ENCODE measurements around the gene ISG20. TPM values are rescaled to one million over a fixed set of nuclear protein-coding genes. Genes with fewer than 3 reads are reported as not detected.

Gene ISG20
- total RNA-seq, 1 donor from 2014 or later = 15.9 TPM

GRCh38 chr15:88693191-88693590 lies 54.4 kb downstream of the ISG20 start:
- Mint-ChIP-seq H3K4me1 (ENCODE audit: low read depth, unreplicated experiment) (no peaks in the 10 kb centered on the region), H3K9me3 (ENCODE audit: unreplicated experiment) (peaks cover 22% of the 10 kb centered on the region), H3K36me3 (ENCODE audit: low read depth, unreplicated experiment) (no peaks in the 10 kb centered on the region), H3K27ac (ENCODE audit: unreplicated experiment) (no peak overlapping the region), H3K27me3 (ENCODE audit: low read depth, unreplicated experiment) (peaks cover 20% of the 10 kb centered on the region), H3K4me3 (ENCODE audit: unreplicated experiment) (no peak overlapping the region)
- no peak overlapping the region for H2AFZ ChIP-seq (ENCODE audit: low read depth, low read length)
- no peaks in the 10 kb centered on the region for H3K79me2 ChIP-seq (ENCODE audit: insufficient read depth, low read length)
- DNase-seq (ENCODE audit: low read depth) (no peak), FAIRE-seq (no peak)
- no peak overlapping the region for H3K9ac ChIP-seq (ENCODE audit: low read length)
- H3K9me3 ChIP-seq (ENCODE audit: insufficient read depth, low read depth, low read length) = peaks cover 2% of the 10 kb centered on the region
- H3K4me2 ChIP-seq (ENCODE audit: low read length) = no peak overlapping the region
- peaks cover 24% of the 10 kb centered on the region for H3K27me3 ChIP-seq (ENCODE audit: insufficient read depth, low read length)
- H3K36me3 ChIP-seq (ENCODE audit: insufficient read depth, low read length) = no peaks in the 10 kb centered on the region
- H4K20me1 ChIP-seq (ENCODE audit: insufficient read depth, low read length) = no peaks in the 10 kb centered on the region
- H3K4me1 ChIP-seq (ENCODE audit: insufficient read depth, low read length) = no peaks in the 10 kb centered on the region
- no peak overlapping the region for H3K27ac ChIP-seq (ENCODE audit: low read depth, low read length)
- TF ChIP-seq CTCF (IDR thresholded peaks at IDR 0.05; ENCODE audit: insufficient read depth, low read depth, low read length) (no peak), EZH2 (IDR thresholded peaks at IDR 0.05; ENCODE audit: insufficient read depth, low read length) (no peak)
- no peak overlapping the region for H3K4me3 ChIP-seq (ENCODE audit: insufficient read depth, low read depth, low read length)

GRCh38 chr15:88695101-88695500 lies 56.3 kb downstream of the ISG20 start:
- Histone ChIP-seq H3K4me2 (ENCODE audit: low read length) (no peak overlapping the region), H3K4me1 (ENCODE audit: insufficient read depth, low read length) (no peaks in the 10 kb centered on the region), H3K27me3 (ENCODE audit: insufficient read depth, low read length) (peaks cover 17% of the 10 kb centered on the region), H2AFZ (ENCODE audit: low read depth, low read length) (no peak overlapping the region), H3K9ac (ENCODE audit: low read length) (no peak overlapping the region), H4K20me1 (ENCODE audit: insufficient read depth, low read length) (no peaks in the 10 kb centered on the region), H3K79me2 (ENCODE audit: insufficient read depth, low read length) (no peaks in the 10 kb centered on the region), H3K4me3 (ENCODE audit: insufficient read depth, low read depth, low read length) (no peak overlapping the region), H3K9me3 (ENCODE audit: insufficient read depth, low read depth, low read length) (no peaks in the 10 kb centered on the region), H3K27ac (ENCODE audit: low read depth, low read length) (no peak overlapping the region), H3K36me3 (ENCODE audit: insufficient read depth, low read length) (no peaks in the 10 kb centered on the region)
- Mint-ChIP-seq H3K36me3 (ENCODE audit: low read depth, unreplicated experiment) (no peaks in the 10 kb centered on the region), H3K4me1 (ENCODE audit: low read depth, unreplicated experiment) (no peaks in the 10 kb centered on the region), H3K9me3 (ENCODE audit: unreplicated experiment) (peaks cover 7% of the 10 kb centered on the region), H3K27me3 (ENCODE audit: low read depth, unreplicated experiment) (peaks cover 34% of the 10 kb centered on the region), H3K4me3 (ENCODE audit: unreplicated experiment) (no peak overlapping the region), H3K27ac (ENCODE audit: unreplicated experiment) (no peak overlapping the region)
- no peak for DNase-seq (ENCODE audit: low read depth)
- no peak for FAIRE-seq
- no peak for TF ChIP-seq CTCF (IDR thresholded peaks at IDR 0.05; ENCODE audit: insufficient read depth, low read depth, low read length)

GRCh38 chr15:88695691-88696251 lies 57.0 kb downstream of the ISG20 start:
- FAIRE-seq = no peak
- H3K9me3 ChIP-seq (ENCODE audit: insufficient read depth, low read depth, low read length) = no peaks in the 10 kb centered on the region
- no peak overlapping the region for H3K4me2 ChIP-seq (ENCODE audit: low read length)
- no peaks in the 10 kb centered on the region for H3K4me1 Mint-ChIP-seq (ENCODE audit: low read depth, unreplicated experiment)
- peaks cover 32% of the 10 kb centered on the region for H3K27me3 Mint-ChIP-seq (ENCODE audit: low read depth, unreplicated experiment)
- no peak overlapping the region for H3K4me3 ChIP-seq (ENCODE audit: insufficient read depth, low read depth, low read length)
- H3K36me3 Mint-ChIP-seq (ENCODE audit: low read depth, unreplicated experiment) = no peaks in the 10 kb centered on the region
- H3K9me3 Mint-ChIP-seq (ENCODE audit: unreplicated experiment) = peaks cover 5% of the 10 kb centered on the region
- peaks cover 17% of the 10 kb centered on the region for H3K27me3 ChIP-seq (ENCODE audit: insufficient read depth, low read length)
- no peaks in the 10 kb centered on the region for H3K36me3 ChIP-seq (ENCODE audit: insufficient read depth, low read length)
- H2AFZ ChIP-seq (ENCODE audit: low read depth, low read length) = no peak overlapping the region
- no peak for DNase-seq (ENCODE audit: low read depth)
- no peaks in the 10 kb centered on the region for H4K20me1 ChIP-seq (ENCODE audit: insufficient read depth, low read length)
- H3K4me1 ChIP-seq (ENCODE audit: insufficient read depth, low read length) = no peaks in the 10 kb centered on the region
- TF ChIP-seq EZH2 (IDR thresholded peaks at IDR 0.05; ENCODE audit: insufficient read depth, low read length) (no peak), CTCF (IDR thresholded peaks at IDR 0.05; ENCODE audit: insufficient read depth, low read depth, low read length) (no peak)
- no peak overlapping the region for H3K4me3 Mint-ChIP-seq (ENCODE audit: unreplicated experiment)
- H3K27ac ChIP-seq (ENCODE audit: low read depth, low read length) = no peak overlapping the region
- H3K27ac Mint-ChIP-seq (ENCODE audit: unreplicated experiment) = no peak overlapping the region
- H3K9ac ChIP-seq (ENCODE audit: low read length) = no peak overlapping the region
- no peaks in the 10 kb centered on the region for H3K79me2 ChIP-seq (ENCODE audit: insufficient read depth, low read length)
